Neural progenitor cell (in vitro differentiated cells): Measurements from ENCODE around the gene CBFA2T2. TPM values are rescaled to one million over a fixed set of nuclear protein-coding genes. Genes with fewer than 3 reads are reported as not detected.
"Not testable (repeated sequence)": the region's sequence is repeated elsewhere in the genome, so short reads cannot be mapped to it uniquely, and the experiment has no call there.

ENCODE experiments used
- DNase-seq: peaks from one replicate; pipeline ENCODE4 v3.0.0-alpha.2; 2016; ENCODE audit warnings: low spot score
- H2AFZ ChIP-seq: fragments of 200-600 bp; sonication (generic); replicated peaks from 2 replicates; pipeline ENCODE4 v1.6.1; 2016; ENCODE audit warnings: antibody characterized with exemption
- H3F3A ChIP-seq: fragments of 200-600 bp; sonication (generic); 2 replicates; pipeline ENCODE4 v1.6.1; 2016; ENCODE audit warnings: antibody characterized with exemption, low read depth
- H3K27ac ChIP-seq: fragments of 200-600 bp; sonication (generic); 2 replicates; pipeline ENCODE4 v1.5.1; 2016; ENCODE audit warnings: mild to moderate bottlenecking
- H3K27me3 ChIP-seq: fragments of 200-600 bp; sonication (generic); 2 replicates; pipeline ENCODE4 v1.6.1; 2016; ENCODE audit warnings: mild to moderate bottlenecking, moderate library complexity
- H3K36me3 ChIP-seq: fragments of 200-600 bp; sonication (generic); 2 replicates; pipeline ENCODE4 v1.5.1; 2016
- H3K4me1 ChIP-seq: fragments of 200-600 bp; sonication (generic); 2 replicates; pipeline ENCODE4 v1.6.1; 2016; ENCODE audit warnings: mixed run types
- H3K4me2 ChIP-seq: fragments of 200-600 bp; sonication (generic); 2 replicates; pipeline ENCODE4 v1.6.1; 2016
- H3K4me3 ChIP-seq: fragments of 200-600 bp; sonication (generic); 2 replicates; pipeline ENCODE4 v1.5.1; 2016
- H3K79me2 ChIP-seq: fragments of 200-600 bp; sonication (generic); 2 replicates; pipeline ENCODE4 v1.6.1; 2016; ENCODE audit warnings: low read depth
- H3K9ac ChIP-seq: fragments of 200-600 bp; sonication (generic); 2 replicates; pipeline ENCODE4 v1.6.1; 2016
- H3K9me3 ChIP-seq: fragments of 200-600 bp; sonication (generic); 2 replicates; pipeline ENCODE4 v1.5.1; 2016; ENCODE audit warnings: low read depth
- H4K20me1 ChIP-seq: fragments of 200-600 bp; sonication (generic); 2 replicates; pipeline ENCODE4 v1.6.1; 2016; ENCODE audit warnings: low read depth
- H3K27ac Mint-ChIP-seq: 3 replicates; pipeline ENCODE4 v1.8.0; 2021; ENCODE audit warnings: mixed read lengths
- H3K27me3 Mint-ChIP-seq: 2 replicates; pipeline ENCODE4 v1.8.0; 2022; ENCODE audit warnings: low read depth, mild to moderate bottlenecking, inconsistent platforms, moderate library complexity, mixed read lengths; ENCODE audit not compliant: insufficient read depth
- H3K36me3 Mint-ChIP-seq: 3 replicates; pipeline ENCODE4 v1.8.0; 2021; ENCODE audit warnings: mixed read lengths
- H3K4me1 Mint-ChIP-seq: 3 replicates; pipeline ENCODE4 v1.8.0; 2021; ENCODE audit warnings: mixed read lengths
- H3K4me3 Mint-ChIP-seq: 3 replicates; pipeline ENCODE4 v1.8.0; 2021; ENCODE audit warnings: mild to moderate bottlenecking, moderate library complexity, mixed read lengths
- H3K9me3 Mint-ChIP-seq: 3 replicates; pipeline ENCODE4 v1.8.0; 2020; ENCODE audit warnings: mixed read lengths
- EZH2 ChIP-seq: fragments of 200-600 bp; sonication (generic); IDR thresholded peaks from 2 replicates; pipeline ENCODE4 v1.6.1; 2017; ENCODE audit warnings: antibody characterized with exemption, mild to moderate bottlenecking, moderate library complexity
- EZH2phosphoT487 ChIP-seq: fragments of 200-600 bp; sonication (generic); IDR thresholded peaks from 2 replicates; pipeline ENCODE4 v1.6.1; 2017; ENCODE audit warnings: antibody characterized with exemption
- total RNA-seq: library from RNA; depleted of rRNA; stranded (reverse); fragments of >200 nt; gene quantifications from 2 replicates; pipeline ENCODE4 v1.2.3, GENCODE V29; 2015; ENCODE audit warnings: low replicate concordance
- TF ChIP-seq, protein P1 (sequence below): fragments of 200-600 bp; sonication (generic); IDR thresholded peaks from 2 replicates; pipeline ENCODE4 v1.5.1; 2017; ENCODE audit warnings: antibody characterized with exemption, mild to moderate bottlenecking

Gene CBFA2T2
- total RNA-seq, 1 donor from 2014 or later, result 11.9 TPM

DNA sequence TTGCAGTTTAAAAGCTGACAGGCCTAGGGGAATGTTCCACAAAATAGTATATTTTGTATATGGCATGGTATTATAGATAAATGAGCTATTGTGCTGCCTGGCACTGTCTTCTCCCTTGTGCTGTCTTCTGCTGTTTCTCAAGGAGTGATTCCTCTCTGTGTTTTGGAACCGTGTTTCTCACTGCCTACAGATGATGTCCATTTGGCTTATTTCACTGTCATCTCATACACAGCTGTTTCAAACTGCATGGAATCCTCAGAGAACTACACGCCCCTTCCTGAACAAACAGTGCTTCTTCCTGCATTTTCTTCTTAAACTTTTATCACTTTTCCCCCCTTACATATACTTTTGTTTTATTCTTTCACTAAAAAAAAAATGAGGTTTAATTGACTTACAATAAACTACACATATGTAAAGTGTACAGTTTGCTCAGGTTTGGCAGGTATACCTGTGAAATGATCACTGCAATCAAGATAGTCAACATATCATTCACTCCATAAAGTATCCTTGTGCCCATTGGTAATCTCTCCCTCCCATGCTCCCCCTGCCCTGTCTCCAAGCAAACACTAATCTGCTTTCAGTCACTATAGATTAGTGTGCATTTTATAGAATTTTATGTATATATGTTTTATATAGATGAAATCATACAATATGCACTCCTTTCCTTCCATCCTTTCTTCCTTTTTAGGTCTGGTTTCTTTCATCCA, 43.0 kb downstream of the CBFA2T2 start:
- peaks cover 18% of the 10 kb centered on the region for H3K4me1 Mint-ChIP-seq
- TF ChIP-seq, protein P1, sequence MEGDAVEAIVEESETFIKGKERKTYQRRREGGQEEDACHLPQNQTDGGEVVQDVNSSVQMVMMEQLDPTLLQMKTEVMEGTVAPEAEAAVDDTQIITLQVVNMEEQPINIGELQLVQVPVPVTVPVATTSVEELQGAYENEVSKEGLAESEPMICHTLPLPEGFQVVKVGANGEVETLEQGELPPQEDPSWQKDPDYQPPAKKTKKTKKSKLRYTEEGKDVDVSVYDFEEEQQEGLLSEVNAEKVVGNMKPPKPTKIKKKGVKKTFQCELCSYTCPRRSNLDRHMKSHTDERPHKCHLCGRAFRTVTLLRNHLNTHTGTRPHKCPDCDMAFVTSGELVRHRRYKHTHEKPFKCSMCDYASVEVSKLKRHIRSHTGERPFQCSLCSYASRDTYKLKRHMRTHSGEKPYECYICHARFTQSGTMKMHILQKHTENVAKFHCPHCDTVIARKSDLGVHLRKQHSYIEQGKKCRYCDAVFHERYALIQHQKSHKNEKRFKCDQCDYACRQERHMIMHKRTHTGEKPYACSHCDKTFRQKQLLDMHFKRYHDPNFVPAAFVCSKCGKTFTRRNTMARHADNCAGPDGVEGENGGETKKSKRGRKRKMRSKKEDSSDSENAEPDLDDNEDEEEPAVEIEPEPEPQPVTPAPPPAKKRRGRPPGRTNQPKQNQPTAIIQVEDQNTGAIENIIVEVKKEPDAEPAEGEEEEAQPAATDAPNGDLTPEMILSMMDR, result no peak
- peaks cover 9% of the 10 kb centered on the region for H3K4me1 ChIP-seq
- H3K9me3 ChIP-seq, result no peaks in the 10 kb centered on the region
- no peak overlapping the region for H2AFZ ChIP-seq
- H3K79me2 ChIP-seq, result no peaks in the 10 kb centered on the region
- H3K4me2 ChIP-seq, result no peak overlapping the region
- no peaks in the 10 kb centered on the region for H3K36me3 ChIP-seq
- no peak overlapping the region for H3K27ac Mint-ChIP-seq
- DNase-seq, result no peak
- peaks cover 12% of the 10 kb centered on the region for H3K9me3 Mint-ChIP-seq
- H3K36me3 Mint-ChIP-seq, result peaks cover 15% of the 10 kb centered on the region
- peaks cover 3% of the 10 kb centered on the region for H3F3A ChIP-seq
- peaks cover 8% of the 10 kb centered on the region for H4K20me1 ChIP-seq
- H3K27me3 Mint-ChIP-seq, result peaks cover 2% of the 10 kb centered on the region
- H3K27me3 ChIP-seq, result no peaks in the 10 kb centered on the region
- H3K9ac ChIP-seq, result no peak overlapping the region
- no peak overlapping the region for H3K4me3 ChIP-seq
- H3K4me3 Mint-ChIP-seq, result no peak overlapping the region
- H3K27ac ChIP-seq, result no peak overlapping the region

DNA sequence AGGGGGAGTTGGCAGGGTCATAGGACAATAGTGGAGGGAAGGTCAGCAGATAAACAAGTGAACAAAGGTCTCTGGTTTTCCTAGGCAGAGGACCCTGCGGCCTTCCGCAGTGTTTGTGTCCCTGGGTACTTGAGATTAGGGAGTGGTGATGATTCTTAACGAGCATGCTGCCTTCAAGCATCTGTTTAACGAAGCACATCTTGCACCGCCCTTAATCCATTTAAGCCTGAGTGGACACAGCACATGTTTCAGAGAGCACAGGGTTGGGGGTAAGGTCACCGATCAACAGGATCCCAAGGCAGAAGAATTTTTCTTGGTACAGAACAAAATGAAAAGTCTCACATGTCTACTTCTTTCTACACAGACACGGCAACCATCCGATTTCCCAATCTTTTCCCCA, 45.8 kb downstream of the CBFA2T2 start:
- H3K4me2 ChIP-seq, H3K79me2 ChIP-seq, H4K20me1 ChIP-seq, H3K9ac ChIP-seq, H2AFZ ChIP-seq, DNase-seq, H3K27ac ChIP-seq, H3K4me3 Mint-ChIP-seq, H3K4me1 ChIP-seq, H3K27me3 Mint-ChIP-seq, H3K27ac Mint-ChIP-seq, H3K4me3 ChIP-seq, H3K36me3 ChIP-seq, H3F3A ChIP-seq, H3K9me3 ChIP-seq, H3K27me3 ChIP-seq: not testable (repeated sequence)
- Mint-ChIP-seq H3K36me3 (peaks cover 11% of the 10 kb centered on the region), H3K9me3 (peaks cover 12% of the 10 kb centered on the region), H3K4me1 (peaks cover 18% of the 10 kb centered on the region)

DNA sequence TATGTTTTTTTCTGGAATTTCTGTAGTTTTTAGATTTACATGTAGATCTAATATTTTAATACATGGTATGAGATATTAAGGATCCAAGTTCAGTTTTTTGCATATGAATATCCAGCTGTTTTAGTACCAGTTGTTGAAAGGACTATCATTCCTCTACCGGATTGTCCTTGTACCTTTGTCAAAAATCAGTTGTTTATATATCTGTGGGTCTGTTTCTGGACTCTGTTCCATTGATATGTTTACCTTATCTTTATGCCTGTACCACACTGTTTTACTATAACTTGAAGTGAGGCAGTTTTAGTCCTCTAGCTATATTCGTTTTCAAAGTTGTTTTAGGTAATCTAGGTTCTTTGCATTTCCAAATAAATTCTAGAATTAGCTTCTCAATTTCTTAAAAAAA, 47.7 kb downstream of the CBFA2T2 start:
- Mint-ChIP-seq H3K9me3 (peaks cover 12% of the 10 kb centered on the region), H3K27ac (no peak overlapping the region), H3K27me3 (peaks cover 2% of the 10 kb centered on the region), H3K4me3 (no peak overlapping the region), H3K4me1 (peaks cover 3% of the 10 kb centered on the region), H3K36me3 (peaks cover 11% of the 10 kb centered on the region)
- TF ChIP-seq, protein P1, result no peak
- no peak for TF ChIP-seq EZH2
- no peak for TF ChIP-seq EZH2phosphoT487
- DNase-seq, result no peak
- H3F3A ChIP-seq, result no peaks in the 10 kb centered on the region
- H3K4me3 ChIP-seq, result no peak overlapping the region
- no peaks in the 10 kb centered on the region for H3K27me3 ChIP-seq
- peaks cover 7% of the 10 kb centered on the region for H3K79me2 ChIP-seq
- H2AFZ ChIP-seq, result no peak overlapping the region
- H3K27ac ChIP-seq, result no peak overlapping the region
- no peak overlapping the region for H3K9ac ChIP-seq
- no peaks in the 10 kb centered on the region for H3K36me3 ChIP-seq
- no peaks in the 10 kb centered on the region for H3K9me3 ChIP-seq
- no peak overlapping the region for H3K4me2 ChIP-seq
- H4K20me1 ChIP-seq, result no peaks in the 10 kb centered on the region
- no peaks in the 10 kb centered on the region for H3K4me1 ChIP-seq

DNA sequence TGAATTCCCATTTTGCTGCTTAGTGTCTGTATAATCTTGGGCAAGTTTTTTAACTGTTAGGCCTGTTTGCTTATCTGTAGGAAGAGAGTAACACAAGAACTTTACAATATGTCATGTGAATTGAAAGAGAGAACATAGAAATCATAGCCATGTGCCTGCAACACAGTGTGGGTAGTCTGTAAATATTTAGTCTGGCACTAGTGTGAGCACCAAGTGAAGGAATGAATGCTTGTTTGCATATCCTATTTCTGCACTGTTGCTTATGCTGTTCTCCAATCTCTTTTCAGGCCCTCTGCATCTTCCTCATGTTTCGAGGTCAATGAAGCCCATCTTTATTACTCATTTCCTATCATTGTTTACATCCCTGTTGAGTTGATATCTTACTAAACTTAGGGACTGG, 49.2 kb downstream of the CBFA2T2 start:
- H3K4me3 ChIP-seq, result no peak overlapping the region
- no peaks in the 10 kb centered on the region for H3K9me3 ChIP-seq
- no peak for TF ChIP-seq EZH2phosphoT487
- TF ChIP-seq, protein P1, result no peak
- no peak for TF ChIP-seq EZH2
- no peak overlapping the region for H3K4me2 ChIP-seq
- Mint-ChIP-seq H3K36me3 (peaks cover 11% of the 10 kb centered on the region), H3K27me3 (peaks cover 2% of the 10 kb centered on the region), H3K4me1 (peaks cover 3% of the 10 kb centered on the region), H3K27ac (no peak overlapping the region), H3K4me3 (no peak overlapping the region), H3K9me3 (peaks cover 12% of the 10 kb centered on the region)
- no peak overlapping the region for H2AFZ ChIP-seq
- H3K4me1 ChIP-seq, result no peaks in the 10 kb centered on the region
- no peaks in the 10 kb centered on the region for H3K36me3 ChIP-seq
- H3K9ac ChIP-seq, result no peak overlapping the region
- no peaks in the 10 kb centered on the region for H3K27me3 ChIP-seq
- H3K27ac ChIP-seq, result no peak overlapping the region
- no peaks in the 10 kb centered on the region for H3F3A ChIP-seq
- no peak for DNase-seq
- H4K20me1 ChIP-seq, result no peaks in the 10 kb centered on the region
- H3K79me2 ChIP-seq, result peaks cover 7% of the 10 kb centered on the region
